ENCODE results near the gene ZC3HAV1. TPM values are rescaled to one million over a fixed set of nuclear protein-coding genes. Genes with fewer than 3 reads are reported as not detected.
A peak's percentile ranks its signal among the peaks of the same experiment; 100 is the strongest.

The ZC3HAV1 gene
- total and polyA plus RNA-seq, 3 experiments from 2014 or later: 89.9 to 153 (median 92.8) TPM

DNA sequence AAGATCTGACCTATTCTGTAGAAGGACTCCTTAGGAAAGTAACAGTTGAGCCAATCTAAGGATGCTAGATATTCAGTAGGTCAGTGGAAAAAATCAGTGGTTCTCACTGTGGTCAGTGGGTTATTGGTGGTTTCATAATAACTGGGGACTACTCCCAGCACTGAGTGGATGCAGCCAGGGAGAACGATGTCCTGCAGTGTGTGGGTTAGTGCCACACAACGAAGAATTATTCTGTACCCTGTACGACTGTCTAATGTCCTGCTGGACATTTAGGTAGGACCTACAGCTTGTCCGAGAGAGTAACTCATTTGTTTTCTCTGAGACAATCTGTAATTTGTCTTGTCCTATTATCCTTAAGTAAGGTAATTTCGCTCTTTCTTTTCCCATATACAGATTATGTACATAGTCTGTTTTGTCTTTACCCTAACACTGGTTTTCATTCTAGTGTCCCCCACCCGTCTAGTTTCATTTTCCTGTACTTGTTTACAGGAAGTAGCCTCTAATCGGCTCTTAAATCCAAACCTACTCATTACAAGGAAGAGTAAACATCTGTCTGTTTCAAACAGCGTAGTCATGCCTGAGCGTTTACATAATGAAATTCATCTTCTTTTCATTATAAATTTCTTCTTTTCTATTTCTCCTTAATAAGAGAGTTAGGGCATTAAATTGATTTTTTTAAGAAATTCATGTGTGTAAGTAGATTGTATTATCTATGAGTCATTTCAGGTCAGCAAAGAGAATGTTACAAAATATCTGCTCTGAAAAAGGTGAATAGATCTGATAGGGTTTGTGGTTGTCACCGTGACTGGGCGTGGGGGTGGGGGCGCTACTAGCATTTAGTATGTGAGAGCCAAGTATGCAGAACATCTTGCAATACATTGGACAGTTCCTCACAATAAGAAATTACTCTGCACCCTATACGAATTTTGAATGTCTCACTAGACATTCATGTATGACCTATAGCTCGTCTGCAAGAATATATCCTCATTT lies 65.4 kb downstream of the ZC3HAV1 start:
- ChIA-PET POLR2A (interaction anchor here (1.1 kb wide), 1 partner anchor 14 kb away, joined by 3 read pairs; no protein-coding TSS in a partner anchor), CTCF (interaction anchor here (0.9 to 4.0 kb wide), 7 partner anchors 9 to 51 kb away, joined by 3 to 26 read pairs (median 4); partner anchors contain the start of gene ZC3HAV1L)
- H3K27me3 ChIP-seq (ENCODE audit: insufficient read depth, low read length, poor library complexity, severe bottlenecking): no peaks in the 10 kb centered on the region
- H3K9me3 ChIP-seq (ENCODE audit: low read length): no peaks in the 10 kb centered on the region
- peaks cover 59 to 74% (median 70%) of the 10 kb centered on the region in 3 donors for H3K4me1 Mint-ChIP-seq
- peak overlapping the region; percentile 57 for H3K27ac ChIP-seq (ENCODE audit: low read depth, low read length)
- H3K4me1 ChIP-seq (ENCODE audit: insufficient read depth, low read length): peaks cover 46% of the 10 kb centered on the region
- peak overlapping the region; percentile 1 to 68 (median 58) for H3K4me3 Mint-ChIP-seq
- no peaks in the 10 kb centered on the region for H3K9me3 Mint-ChIP-seq
- H3K36me3 ChIP-seq (ENCODE audit: insufficient read depth, low read length): peaks cover 20% of the 10 kb centered on the region
- peak overlapping the region; percentile 13 for H3K4me3 ChIP-seq (ENCODE audit: low read length)
- H3K27me3 Mint-ChIP-seq: peaks cover 0 to 1% of the 10 kb centered on the region in 2 donors
- peaks cover 19 to 50% (median 25%) of the 10 kb centered on the region in 3 donors for H3K36me3 Mint-ChIP-seq
- H3K27ac Mint-ChIP-seq: peak overlapping the region; percentile 63 to 97 (median 84)
- peak; percentile 28 to 87 (median 69) for DNase-seq

DNA sequence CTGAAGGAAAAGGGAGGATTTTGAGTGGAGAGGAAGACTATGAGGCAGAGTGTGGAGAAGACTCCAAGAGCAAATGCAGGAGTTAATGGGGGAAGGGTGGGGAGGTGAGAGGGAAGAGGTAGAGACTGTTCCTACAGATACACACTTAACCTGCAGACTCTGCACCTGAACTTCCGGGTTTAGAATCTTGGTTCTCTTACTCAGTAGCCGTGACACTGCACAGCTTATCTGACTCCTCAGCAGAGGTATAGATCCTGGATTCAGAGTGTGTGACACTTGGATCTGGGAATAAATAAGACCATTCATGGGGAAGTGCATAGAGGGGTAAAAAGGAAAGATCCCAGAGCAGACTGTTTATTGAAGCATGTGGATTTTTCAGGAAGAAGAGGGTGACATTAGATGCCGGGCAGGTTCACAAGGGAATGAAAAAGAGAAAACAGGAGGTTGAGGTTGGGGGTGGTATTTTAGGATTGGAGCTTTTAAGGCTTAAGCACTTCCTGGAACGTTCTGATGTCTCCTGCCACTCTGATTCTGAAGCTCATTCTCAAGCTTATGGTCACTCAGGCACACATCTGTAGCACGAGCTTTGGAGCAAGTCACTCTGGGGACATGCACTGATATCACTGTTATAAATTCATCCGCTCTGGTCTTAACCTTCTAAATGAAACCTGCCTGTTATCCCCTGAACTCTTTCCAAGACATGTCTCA lies 68.0 kb downstream of the ZC3HAV1 start:
- Mint-ChIP-seq H3K27ac (peak overlapping the region; percentile 25 to 93 (median 66)), H3K27me3 (peaks cover 0 to 1% of the 10 kb centered on the region in 2 donors), H3K36me3 (peaks cover 10 to 27% (median 17%) of the 10 kb centered on the region in 3 donors), H3K4me1 (peaks cover 51 to 61% (median 52%) of the 10 kb centered on the region in 3 donors), H3K9me3 (no peaks in the 10 kb centered on the region), H3K4me3 (peak overlapping the region in 3 of 7 donors; percentile 5 to 50 (median 42))
- Histone ChIP-seq H3K27me3 (ENCODE audit: insufficient read depth, low read length, poor library complexity, severe bottlenecking) (no peaks in the 10 kb centered on the region), H3K9me3 (ENCODE audit: low read length) (no peaks in the 10 kb centered on the region), H3K4me1 (ENCODE audit: insufficient read depth, low read length) (peaks cover 44% of the 10 kb centered on the region), H3K27ac (ENCODE audit: low read depth, low read length) (no peak overlapping the region), H3K4me3 (ENCODE audit: low read length) (no peak overlapping the region), H3K36me3 (ENCODE audit: insufficient read depth, low read length) (peaks cover 11% of the 10 kb centered on the region)
- POLR2A ChIA-PET: no interaction called here
- DNase-seq: no peak
- CTCF ChIA-PET: interaction anchor here (1.1 to 3.2 kb wide), 3 partner anchors 9 to 155 kb away, joined by 3 to 14 read pairs (median 5); no protein-coding TSS in a partner anchor

DNA sequence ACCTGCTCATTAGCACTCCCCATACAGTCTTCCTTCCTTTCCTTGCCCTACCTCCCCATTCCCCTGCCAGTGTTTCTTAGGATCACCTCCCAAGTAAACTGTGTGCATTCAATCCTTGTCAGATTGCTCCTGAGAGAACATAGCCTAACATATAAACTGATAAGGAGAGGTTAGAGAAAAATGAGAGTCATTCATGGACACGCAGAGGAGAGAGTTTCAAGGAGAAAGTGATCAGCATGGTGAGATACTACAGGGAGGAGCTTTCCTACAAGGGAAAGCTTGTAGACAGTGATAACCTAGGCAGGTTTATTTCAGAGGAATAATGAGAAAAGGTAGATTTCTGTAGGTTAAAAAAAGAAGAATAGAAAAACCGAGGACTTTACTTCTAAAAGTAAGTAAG lies 70.8 kb downstream of the ZC3HAV1 start:
- no peaks in the 10 kb centered on the region for H3K9me3 Mint-ChIP-seq
- Histone ChIP-seq H3K4me1 (ENCODE audit: insufficient read depth, low read length) (peaks cover 15% of the 10 kb centered on the region), H3K4me3 (ENCODE audit: low read length) (no peak overlapping the region), H3K9me3 (ENCODE audit: low read length) (no peaks in the 10 kb centered on the region), H3K36me3 (ENCODE audit: insufficient read depth, low read length) (no peaks in the 10 kb centered on the region), H3K27me3 (ENCODE audit: insufficient read depth, low read length, poor library complexity, severe bottlenecking) (no peaks in the 10 kb centered on the region), H3K27ac (ENCODE audit: low read depth, low read length) (no peak overlapping the region)
- peaks cover 32 to 53% (median 42%) of the 10 kb centered on the region in 3 donors for H3K4me1 Mint-ChIP-seq
- peaks cover 0 to 1% of the 10 kb centered on the region in 2 donors for H3K27me3 Mint-ChIP-seq
- ChIA-PET CTCF (interaction anchor here (0.8 to 2.1 kb wide), 2 partner anchors 152 to 264 kb away, joined by 3 to 5 read pairs; no protein-coding TSS in a partner anchor), POLR2A (no interaction called here)
- peak overlapping the region in 1 of 8 donors; percentile 43 for H3K27ac Mint-ChIP-seq
- no peak for DNase-seq
- peaks cover 0 to 8% (median 2%) of the 10 kb centered on the region in 3 donors for H3K36me3 Mint-ChIP-seq
- H3K4me3 Mint-ChIP-seq: peak overlapping the region in 1 of 7 donors; percentile 1

DNA sequence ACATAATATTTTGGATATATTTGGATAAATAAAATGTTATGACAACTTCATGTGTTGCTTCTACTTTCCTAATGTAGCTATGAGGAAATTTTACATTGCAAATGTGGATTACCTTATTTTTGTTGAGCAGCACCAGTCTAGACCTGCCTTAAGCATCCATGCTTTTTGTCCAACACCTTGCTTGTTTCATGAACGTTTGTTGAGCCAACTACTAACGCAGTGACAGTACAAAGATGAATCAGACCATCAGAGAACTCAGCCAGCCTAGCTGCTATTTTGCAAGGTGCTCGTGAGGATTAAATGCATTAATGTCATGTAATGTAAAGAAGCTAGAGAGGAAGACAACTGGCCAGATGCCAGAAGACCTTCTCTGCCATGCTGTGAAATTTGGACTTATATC lies 72.6 kb downstream of the ZC3HAV1 start:
- Mint-ChIP-seq H3K4me3 (peak overlapping the region in 5 of 7 donors; percentile 17 to 84 (median 66)), H3K4me1 (peaks cover 23 to 40% (median 35%) of the 10 kb centered on the region in 3 donors), H3K36me3 (no peaks in the 10 kb centered on the region), H3K27me3 (peaks cover 0 to 1% of the 10 kb centered on the region in 2 donors), H3K9me3 (no peaks in the 10 kb centered on the region), H3K27ac (no peak overlapping the region)
- DNase-seq: no peak
- Histone ChIP-seq H3K27me3 (ENCODE audit: insufficient read depth, low read length, poor library complexity, severe bottlenecking) (no peaks in the 10 kb centered on the region), H3K9me3 (ENCODE audit: low read length) (no peaks in the 10 kb centered on the region), H3K36me3 (ENCODE audit: insufficient read depth, low read length) (no peaks in the 10 kb centered on the region), H3K27ac (ENCODE audit: low read depth, low read length) (no peak overlapping the region), H3K4me3 (ENCODE audit: low read length) (no peak overlapping the region), H3K4me1 (ENCODE audit: insufficient read depth, low read length) (peaks cover 9% of the 10 kb centered on the region)
- POLR2A ChIA-PET: interaction anchor here (1.3 kb wide), 1 partner anchor 59 kb away, joined by 3 read pairs; no protein-coding TSS in a partner anchor
- CTCF ChIA-PET: interaction anchor here (1.4 to 1.7 kb wide), 2 partner anchors 20 to 30 kb away, joined by 4 to 6 read pairs; no protein-coding TSS in a partner anchor

DNA sequence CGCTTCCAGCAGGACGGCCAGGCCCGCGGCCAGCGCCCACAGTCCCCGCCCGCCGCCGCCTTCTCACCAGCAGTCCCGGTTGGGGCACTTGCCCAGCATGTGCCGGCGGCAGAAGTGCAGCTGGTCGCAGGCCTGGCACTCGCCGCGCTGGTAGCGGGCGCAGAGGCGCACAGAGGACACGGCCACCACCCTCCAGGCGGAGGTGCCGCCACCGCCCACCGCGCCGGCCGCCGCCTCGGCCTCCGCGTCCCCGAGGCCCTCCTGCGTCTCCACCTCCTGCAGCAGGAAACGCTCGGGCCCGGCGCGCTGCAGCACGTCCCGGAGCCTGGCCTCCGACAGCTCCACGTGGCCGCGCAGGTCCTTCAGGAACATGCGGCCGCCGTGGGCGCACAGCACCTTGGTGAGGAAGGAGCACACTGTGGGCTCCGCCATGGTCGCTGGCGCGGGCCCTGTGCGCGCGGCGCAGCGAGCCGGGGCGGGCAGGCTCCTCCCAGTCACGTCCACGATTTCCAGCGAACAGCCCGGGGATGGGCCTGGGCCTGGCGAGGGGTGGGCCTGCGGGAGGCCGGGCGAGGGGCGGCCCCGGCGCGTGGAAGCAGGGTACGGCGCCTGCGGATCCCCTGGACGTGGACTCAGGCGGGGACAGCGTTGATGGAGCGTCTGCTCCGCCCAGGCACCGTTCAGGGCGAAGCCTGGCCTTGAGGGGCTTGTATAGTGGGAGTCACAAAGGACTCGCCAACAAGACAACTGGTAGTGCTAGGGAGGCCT lies 73.8 kb downstream of the ZC3HAV1 start, which contains the start of gene ZC3HAV1L:
Gene ZC3HAV1L, minus strand, starts transcription at position 457 of the 768 bp plus-strand sequence. Its CDS starts 25 bp downstream, at position 432.
- Histone ChIP-seq H3K9me3 (ENCODE audit: low read length) (no peaks in the 10 kb centered on the region), H3K27me3 (ENCODE audit: insufficient read depth, low read length, poor library complexity, severe bottlenecking) (no peaks in the 10 kb centered on the region), H3K4me1 (ENCODE audit: insufficient read depth, low read length) (no peaks in the 10 kb centered on the region), H3K27ac (ENCODE audit: low read depth, low read length) (no peak within 1 kb of the TSS), H3K36me3 (ENCODE audit: insufficient read depth, low read length) (no peaks in the 10 kb centered on the region), H3K4me3 (ENCODE audit: low read length) (peak within 1 kb of the TSS; percentile 37)
- Mint-ChIP-seq H3K36me3 (no peaks in the 10 kb centered on the region), H3K4me1 (peaks cover 14 to 31% (median 25%) of the 10 kb centered on the region in 3 donors), H3K9me3 (no peaks in the 10 kb centered on the region), H3K4me3 (peak within 1 kb of the TSS; percentile 79 to 93 (median 84)), H3K27me3 (peaks cover 0 to 1% of the 10 kb centered on the region in 2 donors), H3K27ac (no peak within 1 kb of the TSS)
- DNase-seq: peak; percentile 11 to 56 (median 23)
- POLR2A ChIA-PET: no interaction called here
- CTCF ChIA-PET: interaction anchor here (1.0 kb wide), 3 partner anchors 8 to 18 kb away, joined by 3 to 6 read pairs (median 4); no protein-coding TSS in a partner anchor

DNA sequence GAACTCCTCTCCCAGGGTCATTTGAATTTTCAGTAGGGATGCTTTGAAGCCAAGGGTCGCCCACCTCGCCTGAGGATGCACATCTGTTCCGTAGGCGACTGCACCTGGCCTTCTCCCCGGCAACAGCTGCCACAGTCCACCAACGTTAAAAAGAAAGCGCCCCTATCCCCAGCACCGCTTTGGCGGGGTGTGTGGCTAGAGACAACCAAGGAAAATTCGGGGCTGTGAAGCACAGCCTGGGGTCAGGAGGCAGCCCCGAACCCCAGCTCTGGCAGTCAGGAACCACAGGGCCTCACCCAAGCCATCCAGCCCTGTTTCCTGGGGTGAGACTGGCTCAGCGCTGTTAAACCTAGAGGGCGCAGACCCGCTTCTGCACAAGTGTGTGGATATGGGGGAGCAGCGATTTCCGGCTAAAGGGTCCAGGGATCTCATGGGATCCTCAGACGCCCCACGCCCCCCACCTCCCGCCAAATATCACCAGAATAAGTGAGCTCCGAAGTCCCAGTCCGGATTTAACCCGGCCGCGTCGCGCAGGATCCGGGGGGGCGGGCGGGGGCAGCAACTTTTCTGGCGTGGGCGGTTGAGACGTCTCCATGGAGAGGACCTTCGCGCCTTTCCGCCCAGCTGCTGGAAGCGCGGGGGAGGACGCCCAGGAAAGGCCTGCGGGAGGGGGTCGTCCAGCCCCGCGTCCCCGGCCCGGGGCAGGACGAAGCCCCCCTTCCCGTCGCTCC lies 74.5 kb downstream of the ZC3HAV1 start:
- DNase-seq: peak in 1 of 5 donors; percentile 52
- Mint-ChIP-seq H3K27ac (no peak overlapping the region), H3K4me3 (peak overlapping the region; percentile 70 to 93 (median 84)), H3K4me1 (peaks cover 12 to 28% (median 25%) of the 10 kb centered on the region in 3 donors), H3K9me3 (no peaks in the 10 kb centered on the region), H3K36me3 (no peaks in the 10 kb centered on the region), H3K27me3 (peaks cover 0 to 1% of the 10 kb centered on the region in 2 donors)
- H3K27me3 ChIP-seq (ENCODE audit: insufficient read depth, low read length, poor library complexity, severe bottlenecking): no peaks in the 10 kb centered on the region
- ChIA-PET CTCF (interaction anchor here (1.0 to 3.0 kb wide), 4 partner anchors 8 to 40 kb away, joined by 3 to 9 read pairs (median 5); no protein-coding TSS in a partner anchor), POLR2A (interaction anchor here (0.6 kb wide), 1 partner anchor 391 kb away, joined by 9 read pairs; no protein-coding TSS in a partner anchor)
- no peaks in the 10 kb centered on the region for H3K36me3 ChIP-seq (ENCODE audit: insufficient read depth, low read length)
- no peaks in the 10 kb centered on the region for H3K4me1 ChIP-seq (ENCODE audit: insufficient read depth, low read length)
- H3K27ac ChIP-seq (ENCODE audit: low read depth, low read length): no peak overlapping the region
- peak overlapping the region; percentile 7 for H3K4me3 ChIP-seq (ENCODE audit: low read length)
- no peaks in the 10 kb centered on the region for H3K9me3 ChIP-seq (ENCODE audit: low read length)

All from CD8-positive, alpha-beta memory T cell (primary cell).